Posterior cingulate gyrus (tissue), 11 donors: ENCODE data around the gene NKX1-1.
"Not testable (repeated sequence)": the region's sequence is repeated elsewhere in the genome, so short reads cannot be mapped to it uniquely, and the experiment has no call there.

Source experiments
- DNase-seq, 10 donors: peaks; one replicate each; pipeline versions ENCODE4 v3.0.0 to v3.0.0-alpha.2; 2020 to 2021; ENCODE audit warnings: mixed read lengths in 3 of 10
- intact Hi-C: fragments of 100-400 bp; cut with DNase I; formaldehyde crosslinking; loops from one replicate; pipeline ENCODE4 v1.15.1; 2023

The NKX1-1 gene

GRCh38 chr4:1406394-1406980 is at the start of gene NKX1-1:
Gene NKX1-1 (minus strand): TSS chr4:1406442. CDS start chr4:1406442, 0 bp downstream.
- intact Hi-C loops = no loop called here
- DNase-seq = peak in 3 of 10 donors; percentile 11 to 80 (median 37)

- intact Hi-C loops = no loop called here
Measured at GRCh38 chr4:1453731-1454130, 47.5 kb upstream of the NKX1-1 start.

GRCh38 chr4:1452431-1453051 is 46.3 kb upstream of the NKX1-1 start:
- DNase-seq = no peak
- intact Hi-C loops = no loop called here

More at GRCh38 chr4:1453731-1454130, 47.5 kb upstream of the NKX1-1 start:
- no peak for DNase-seq

- DNase-seq = peak in 1 of 10 donors; percentile 25
- intact Hi-C loops = no loop called here
Measured at GRCh38 chr4:1451752-1452122, 45.5 kb upstream of the NKX1-1 start.

GRCh38 chr4:1451106-1451751 is 45.0 kb upstream of the NKX1-1 start:
- peak in 3 of 10 donors; percentile 29 to 60 (median 50) for DNase-seq
- intact Hi-C loops = no loop called here

- intact Hi-C loops = no loop called here
- peak in 4 of 10 donors; percentile 4 to 81 (median 60) for DNase-seq
Measured at GRCh38 chr4:1449833-1450741, 43.8 kb upstream of the NKX1-1 start.

GRCh38 chr4:1449475-1449832 is 43.2 kb upstream of the NKX1-1 start:
- intact Hi-C loops = no loop called here
- DNase-seq = peak in 2 of 10 donors; percentile 50 to 52

- peak in 3 of 10 donors; percentile 37 to 77 (median 67) for DNase-seq
Measured at GRCh38 chr4:1448589-1449420, 42.6 kb upstream of the NKX1-1 start.

GRCh38 chr4:1447676-1448588 is 41.7 kb upstream of the NKX1-1 start:
- peak in 3 of 10 donors; percentile 22 to 62 (median 49) for DNase-seq
- intact Hi-C loops = no loop called here

More at GRCh38 chr4:1448589-1449420, 42.6 kb upstream of the NKX1-1 start:
- intact Hi-C loops = no loop called here

- DNase-seq = peak in 1 of 10 donors; percentile 29
Measured at GRCh38 chr4:1446502-1447386, 40.5 kb upstream of the NKX1-1 start.

GRCh38 chr4:1445716-1446445 is 39.6 kb upstream of the NKX1-1 start:
- peak in 1 of 10 donors; percentile 69 for DNase-seq
- intact Hi-C loops = no loop called here

More at GRCh38 chr4:1446502-1447386, 40.5 kb upstream of the NKX1-1 start:
- intact Hi-C loops = no loop called here

GRCh38 chr4:1443688-1444172 is 37.5 kb upstream of the NKX1-1 start:
- intact Hi-C loops = not testable (repeated sequence)
- peak in 1 of 10 donors; percentile 9 for DNase-seq

- intact Hi-C loops = no loop called here
- DNase-seq = peak in 1 of 10 donors; percentile 0
Measured at GRCh38 chr4:1427010-1427409, 20.8 kb upstream of the NKX1-1 start.

GRCh38 chr4:1421657-1422056 is 15.4 kb upstream of the NKX1-1 start:
- intact Hi-C loops = no loop called here
- peak in 1 of 10 donors; percentile 14 for DNase-seq

GRCh38 chr4:1419708-1420107 is 13.5 kb upstream of the NKX1-1 start:
- intact Hi-C loops = no loop called here

GRCh38 chr4:1418494-1419285 is 12.4 kb upstream of the NKX1-1 start:
- intact Hi-C loops = no loop called here
- peak in 6 of 10 donors; percentile 2 to 53 (median 22) for DNase-seq

More at GRCh38 chr4:1419708-1420107, 13.5 kb upstream of the NKX1-1 start:
- peak in 4 of 10 donors; percentile 8 to 41 (median 24) for DNase-seq
